H1 (cell line): ENCODE data around the gene CGB2. TPM values are rescaled to one million over a fixed set of nuclear protein-coding genes. Genes with fewer than 3 reads are reported as not detected.

Source experiments
- CTCF ChIA-PET: fragments of 300-600 bp; sonication (Branson Sonifier 250); formaldehyde crosslinking; loops from one replicate; lab custom pipeline; 2021; ENCODE audit not compliant: partially characterized antibody; lab: Charles Lee
- POLR2A ChIA-PET: fragments of 300-600 bp; sonication (Branson Sonifier 250); formaldehyde crosslinking; loops from one replicate; lab custom pipeline; 2021; ENCODE audit warnings: inconsistent platforms; ENCODE audit not compliant: partially characterized antibody; lab: Charles Lee
- DNase-seq, 2 experiments: peaks; one replicate each; pipeline versions ENCODE4 v3.0.0 to v3.0.0-alpha.2; 2010 to 2022; ENCODE audit warnings: low spot score in 2 of 2, low read depth in 1 of 2, mixed read lengths in 1 of 2
- FAIRE-seq: peaks from 2 replicates; lab custom pipeline; 2011; peaks lifted over from hg19 to GRCh38; lab: Jason Lieb, UNC
- H2AFZ ChIP-seq: 2 replicates; pipeline ENCODE4 v1.8.1; 2012; ENCODE audit warnings: low read length, inconsistent platforms
- H2AK5ac ChIP-seq: 2 replicates; pipeline ENCODE4 v1.6.1; 2013; ENCODE audit warnings: low read depth, low read length
- H2BK120ac ChIP-seq: replicated peaks from 2 replicates; pipeline ENCODE3; 2013; ENCODE audit warnings: low read depth, low read length, inconsistent platforms
- H2BK12ac ChIP-seq: 2 replicates; pipeline ENCODE4 v1.6.1; 2013; ENCODE audit warnings: low read depth, low read length
- H2BK15ac ChIP-seq: 2 replicates; pipeline ENCODE4 v1.6.1; 2013; ENCODE audit warnings: low read length
- H2BK20ac ChIP-seq: 2 replicates; pipeline ENCODE4 v1.6.1; 2013; ENCODE audit warnings: low read length
- H2BK5ac ChIP-seq: 2 replicates; pipeline ENCODE4 v1.6.1; 2013; ENCODE audit warnings: low read depth, low read length
- H3K14ac ChIP-seq: 2 replicates; pipeline ENCODE4 v1.6.1; 2013; ENCODE audit warnings: inconsistent platforms; ENCODE audit not compliant: insufficient read length
- H3K18ac ChIP-seq: 2 replicates; pipeline ENCODE4 v1.6.1; 2013; ENCODE audit warnings: low read length; ENCODE audit errors: extremely low read depth
- H3K23ac ChIP-seq: 2 replicates; pipeline ENCODE4 v1.6.1; 2013; ENCODE audit warnings: inconsistent platforms; ENCODE audit not compliant: insufficient read length
- H3K23me2 ChIP-seq: 2 replicates; pipeline ENCODE4 v1.6.1; 2013; ENCODE audit warnings: low read depth, low read length
- H3K27ac ChIP-seq: 2 replicates; pipeline ENCODE4 v1.6.1; 2011; ENCODE audit warnings: low read depth, low read length, inconsistent platforms
- H3K27me3 ChIP-seq, 4 experiments: replicated peaks in 1 of 4; 1 replicate in 1 of 4; 2 replicates in 3 of 4; pipeline versions ENCODE4 v1.6.1 to v1.8.1; 2011 to 2013; ENCODE audit warnings: low read length in 3 of 4, mild to moderate bottlenecking in 3 of 4, inconsistent platforms in 2 of 4, mixed read lengths in 2 of 4, moderate library complexity in 1 of 4; ENCODE audit not compliant: control insufficient read depth in 3 of 4, insufficient read depth in 3 of 4; ENCODE audit errors: extremely low read depth in 1 of 4
- H3K36me3 ChIP-seq, 4 experiments: 2 replicates each; pipeline versions ENCODE4 v1.6.1 to v1.8.1; 2011 to 2013; ENCODE audit warnings: mild to moderate bottlenecking in 4 of 4, low read length in 3 of 4, moderate library complexity in 2 of 4, control low read depth in 1 of 4, inconsistent platforms in 1 of 4; ENCODE audit not compliant: insufficient read depth in 4 of 4, control insufficient read depth in 2 of 4
- H3K4ac ChIP-seq: replicated peaks from 2 replicates; pipeline ENCODE3; 2013; ENCODE audit warnings: low read length, low read depth, mixed read lengths, inconsistent platforms; ENCODE audit not compliant: insufficient read length
- H3K4me1 ChIP-seq, 4 experiments: replicated peaks in 1 of 4; 1 replicate in 1 of 4; 2 replicates in 3 of 4; pipeline versions ENCODE4 v1.6.1 to v1.8.1; 2011 to 2013; ENCODE audit warnings: low read length in 3 of 4, inconsistent platforms in 2 of 4, mixed read lengths in 1 of 4; ENCODE audit not compliant: insufficient read depth in 4 of 4, control insufficient read depth in 3 of 4
- H3K4me2 ChIP-seq, 2 experiments: 2 replicates each; pipeline versions ENCODE4 v1.6.1 to v1.8.1; 2011 to 2013; ENCODE audit warnings: low read depth in 2 of 2, low read length in 2 of 2, control low read depth in 1 of 2, inconsistent platforms in 1 of 2, mild to moderate bottlenecking in 1 of 2; ENCODE audit not compliant: insufficient read depth in 1 of 2
- H3K4me3 ChIP-seq, 4 experiments: fragments of 200-600, 300-600 bp in 1 of 4; sonication (generic), shearing (Covaris generic), sonication (Bioruptor Twin) in 1 of 4; 2 replicates each; pipeline versions ENCODE4 v1.5.1 to v1.8.1; 2011 to 2016; ENCODE audit warnings: low read length in 4 of 4, low read depth in 3 of 4, control low read depth in 2 of 4, inconsistent platforms in 2 of 4, mild to moderate bottlenecking in 2 of 4, mixed read lengths in 1 of 4, moderate library complexity in 1 of 4; ENCODE audit not compliant: insufficient read depth in 2 of 4; ENCODE audit errors: extremely low read depth in 1 of 4
- H3K56ac ChIP-seq: replicated peaks from 2 replicates; pipeline ENCODE3; 2013; ENCODE audit warnings: low read depth, mild to moderate bottlenecking, mixed read lengths, low read length, inconsistent platforms; ENCODE audit not compliant: insufficient read length
- H3K79me1 ChIP-seq: 2 replicates; pipeline ENCODE4 v1.6.1; 2013; ENCODE audit warnings: low read depth, low read length, control low read depth
- H3K79me2 ChIP-seq, 2 experiments: 2 replicates each; pipeline versions ENCODE4 v1.6.1 to v1.8.1; 2012 to 2013; ENCODE audit warnings: low read length in 2 of 2, mild to moderate bottlenecking in 2 of 2, inconsistent platforms in 1 of 2; ENCODE audit not compliant: insufficient read depth in 2 of 2, control insufficient read depth in 1 of 2
- H3K9ac ChIP-seq, 4 experiments: replicated peaks in 1 of 4; 1 replicate in 1 of 4; 2 replicates in 3 of 4; pipeline versions ENCODE4 v1.6.1 to v1.8.1; 2011 to 2013; ENCODE audit warnings: low read depth in 3 of 4, low read length in 3 of 4, control low read depth in 2 of 4, mild to moderate bottlenecking in 2 of 4, moderate library complexity in 2 of 4, inconsistent platforms in 1 of 4; ENCODE audit errors: extremely low read depth in 1 of 4
- H3K9me3 ChIP-seq, 2 experiments: 2 replicates each; pipeline versions ENCODE4 v1.6.1 to v1.8.1; 2012 to 2013; ENCODE audit warnings: mild to moderate bottlenecking in 2 of 2, moderate library complexity in 2 of 2, control low read depth in 1 of 2, inconsistent platforms in 1 of 2, low read depth in 1 of 2, low read length in 1 of 2, mixed read lengths in 1 of 2; ENCODE audit not compliant: insufficient read depth in 2 of 2
- H4K20me1 ChIP-seq, 2 experiments: replicated peaks in 1 of 2; 2 replicates each; pipeline versions ENCODE3 to v1.8.1; 2011 to 2013; ENCODE audit warnings: inconsistent platforms in 2 of 2, low read length in 2 of 2, mild to moderate bottlenecking in 1 of 2; ENCODE audit not compliant: insufficient read depth in 2 of 2, control insufficient read depth in 1 of 2
- H4K5ac ChIP-seq: 2 replicates; pipeline ENCODE4 v1.6.1; 2013; ENCODE audit warnings: low read length, low read depth, mixed read lengths, inconsistent platforms; ENCODE audit not compliant: insufficient read length
- H4K8ac ChIP-seq: 2 replicates; pipeline ENCODE4 v1.8.0; 2013; ENCODE audit warnings: mild to moderate bottlenecking, moderate library complexity, low read length, inconsistent platforms; ENCODE audit not compliant: insufficient read depth; ENCODE audit errors: extremely low read depth
- H4K91ac ChIP-seq: replicated peaks from 2 replicates; pipeline ENCODE3; 2013; ENCODE audit warnings: low read length, mixed read lengths, inconsistent platforms; ENCODE audit not compliant: insufficient read length
- BACH1 ChIP-seq: IDR thresholded peaks from 2 replicates; pipeline ENCODE4 v1.6.1; 2012; ENCODE audit warnings: low read length, improper control_type of control experiment
- CBX5 ChIP-seq: fragments of 300-800, 300-1000 bp; sonication (generic); IDR thresholded peaks from 2 replicates; pipeline ENCODE4 v1.7.1; 2016; ENCODE audit warnings: antibody characterized with exemption, low read length, low read depth
- CHD2 ChIP-seq: IDR thresholded peaks from 2 replicates; pipeline ENCODE4 v1.6.1; 2012; ENCODE audit warnings: low read length, improper control_type of control experiment
- CTBP2 ChIP-seq: IDR thresholded peaks from 2 replicates; pipeline ENCODE4 v1.7.0; 2011; ENCODE audit warnings: borderline replicate concordance, mild to moderate bottlenecking, moderate library complexity, mixed read lengths, low read length; ENCODE audit not compliant: insufficient read depth, insufficient read length
- HDAC6 ChIP-seq: IDR thresholded peaks from one replicate; pipeline ENCODE4 v1.7.1; 2012; ENCODE audit warnings: low read depth, mild to moderate bottlenecking, inconsistent platforms, low read length, moderate library complexity
- PHF8 ChIP-seq: fragments of 200-600 bp; sonication (generic); conservative IDR thresholded peaks from 2 replicates; pipeline ENCODE4 v1.7.1; 2012; ENCODE audit warnings: low read depth, mild to moderate bottlenecking, inconsistent platforms, low read length, moderate library complexity
- POLR2AphosphoS5 ChIP-seq: IDR thresholded peaks from 2 replicates; pipeline ENCODE4 v1.6.1; 2011; ENCODE audit warnings: low read depth, low read length
- POU5F1 ChIP-seq: IDR thresholded peaks from 2 replicates; pipeline ENCODE4 v1.6.1; 2011; ENCODE audit warnings: low read depth, mild to moderate bottlenecking, low read length, moderate library complexity
- SAP30 ChIP-seq: fragments of 300-600 bp; sonication (generic); IDR thresholded peaks from 2 replicates; pipeline ENCODE4 v1.7.1; 2012; ENCODE audit warnings: low read length, moderate library complexity, mild to moderate bottlenecking, inconsistent platforms; ENCODE audit not compliant: insufficient read depth, insufficient replicate concordance
- SIN3A ChIP-seq, 2 experiments: IDR thresholded peaks in 1 of 2; conservative IDR thresholded peaks in 1 of 2; 2 replicates each; pipeline ENCODE4 v1.6.1; 2011 to 2012; ENCODE audit warnings: low read length in 2 of 2, improper control_type of control experiment in 1 of 2, low read depth in 1 of 2, mild to moderate bottlenecking in 1 of 2
- SP4 ChIP-seq: IDR thresholded peaks from 2 replicates; pipeline ENCODE4 v1.6.1; 2012; ENCODE audit warnings: low read length, inconsistent platforms
- SRF ChIP-seq: IDR thresholded peaks from 2 replicates; pipeline ENCODE4 v1.6.1; 2011; ENCODE audit warnings: mild to moderate bottlenecking, low read depth, low read length, moderate library complexity
- TBP ChIP-seq: IDR thresholded peaks from 2 replicates; pipeline ENCODE4 v1.6.1; 2011; ENCODE audit warnings: low read depth, low read length, improper control_type of control experiment
- TCF12 ChIP-seq: IDR thresholded peaks from 2 replicates; pipeline ENCODE4 v1.6.1; 2011; ENCODE audit warnings: low read depth, mild to moderate bottlenecking, low read length
- WGBS, 2 experiments: shearing (Covaris generic) in 1 of 2; methylation state at CpG; one replicate each; pipeline versions ENCODE4 v1.1.6 to v1.1.7; 2013 to 2015; ENCODE audit warnings: low lambda C conversion rate in 2 of 2, mixed read lengths in 2 of 2, inconsistent platforms in 1 of 2, low coverage in 1 of 2, missing lambda C conversion rate in 1 of 2; ENCODE audit not compliant: insufficient replicate concordance in 2 of 2, insufficient coverage in 1 of 2, insufficient read length in 1 of 2; ENCODE audit errors: extremely low coverage in 1 of 2, missing lambda C conversion rate in 1 of 2; 5-methylcytosine and 5-hydroxymethylcytosine counted together
- polyA plus RNA-seq, 7 experiments: library from polyadenylated mRNA; depleted of rRNA in 3 of 7; stranded (reverse) in 5 of 7; unstranded in 2 of 7; fragments of >200 nt in 5 of 7; fragments of 200-250 nt in 2 of 7; gene quantifications; 1 replicate in 5 of 7; 2 replicates in 1 of 7; 4 replicates in 1 of 7; pipeline versions ENCODE4 v1.2.1 to v1.2.3, GENCODE V29; 2011 to 2013; ENCODE audit warnings: missing spikeins in 2 of 7, mixed read lengths in 2 of 7
- total RNA-seq: library from RNA; stranded (reverse); fragmentation: NEBNext Ultra II Directional; extraction: Animal tissue kit (Norgen Biotek cat#: 25700); gene quantifications from 2 replicates; pipeline ENCODE4 v1.2.1, GENCODE V29; 2021

Gene CGB2
- total and polyA plus RNA-seq, 2 of the 8 experiments (the other 6 are each of a cell fraction or from before 2014, with no cell fraction given) = 0.71 to 3.2 TPM

GRCh38 chr19:48988286-48988685 lies 43.4 kb upstream of the CGB2 start:
- H3K9me3 ChIP-seq = no peaks in the 10 kb centered on the region
- no peak overlapping the region for H2BK5ac ChIP-seq
- POLR2A ChIA-PET = interaction anchor here (1.1 to 1.2 kb wide), 2 partner anchors 19 to 20 kb away, joined by 3 read pairs; no protein-coding TSS in a partner anchor
- H4K91ac ChIP-seq = no peak overlapping the region
- no peak overlapping the region for H2BK15ac ChIP-seq
- TF ChIP-seq TBP (no peak), POU5F1 (no peak), SRF (no peak), SAP30 (no peak), CBX5 (no peak), TCF12 (no peak), SP4 (no peak), HDAC6 (no peak), CHD2 (no peak), CTBP2 (no peak), PHF8 (no peak), SIN3A (conservative IDR thresholded peaks at IDR 0.05 in 1 of 2, IDR thresholded peaks at IDR 0.05 in 1 of 2; ENCODE audit: low read depth in 1 of 2, low read length in 2 of 2) (no peak), POLR2AphosphoS5 (no peak), BACH1 (no peak)
- H3K27ac ChIP-seq = no peak overlapping the region
- H3K4me3 ChIP-seq = no peak overlapping the region
- H3K14ac ChIP-seq = no peak overlapping the region
- H2AFZ ChIP-seq = no peak overlapping the region
- 90% methylated on average over 7 of the region's 7 CpGs; no CpG with 5 or more reads in 1 of the 2 experiments for WGBS, 2 experiments
- H3K23me2 ChIP-seq = peaks cover 4% of the 10 kb centered on the region; the same call in 1 of the 2 replicates
- no peak overlapping the region for H4K8ac ChIP-seq
- no peak overlapping the region for H3K4ac ChIP-seq
- H2BK20ac ChIP-seq = no peak overlapping the region
- peaks cover 0 to 10% of the 10 kb centered on the region in 2 experiments for H4K20me1 ChIP-seq
- CTCF ChIA-PET = interaction anchor here (1.2 to 2.9 kb wide), 2 partner anchors 11 to 17 kb away, joined by 5 to 13 read pairs; no protein-coding TSS in a partner anchor
- H3K36me3 ChIP-seq = peaks cover 3 to 25% (median 10%) of the 10 kb centered on the region in 4 experiments; a peak in 5 of 8 replicates
- peaks cover 0 to 1% (median 0%) of the 10 kb centered on the region in 4 experiments; a peak in 2 of 7 replicates for H3K4me1 ChIP-seq
- no peaks in the 10 kb centered on the region for H3K27me3 ChIP-seq
- DNase-seq = no peak
- H3K23ac ChIP-seq = no peak overlapping the region
- no peak for FAIRE-seq
- peaks cover 4% of the 10 kb centered on the region for H3K79me1 ChIP-seq
- no peak overlapping the region for H3K4me2 ChIP-seq
- no peak overlapping the region for H2BK12ac ChIP-seq
- no peak overlapping the region for H3K56ac ChIP-seq
- H3K79me2 ChIP-seq = peaks cover 0 to 7% of the 10 kb centered on the region in 2 experiments; a peak in 1 of 4 replicates
- H4K5ac ChIP-seq = no peak overlapping the region
- no peak overlapping the region for H2AK5ac ChIP-seq
- H2BK120ac ChIP-seq = no peak overlapping the region
- no peak overlapping the region for H3K18ac ChIP-seq
- no peak overlapping the region for H3K9ac ChIP-seq
